ENCODE data around the gene TINAG. TPM values are rescaled to one million over a fixed set of nuclear protein-coding genes. Genes with fewer than 3 reads are reported as not detected.

The TINAG gene
- polyA plus RNA-seq, 1 experiment: not detected

GRCh38 chr6:54301770-54302169 lies 6.5 kb upstream of the TINAG start:
- no peak for TF ChIP-seq CTCF (IDR thresholded peaks at IDR 0.05; ENCODE audit: insufficient read depth, low read depth, low read length)
- ChIA-PET CTCF (no interaction called here), POLR2A (no interaction called here)
- Histone ChIP-seq H3K27me3 (ENCODE audit: control insufficient read depth, insufficient read depth, low read length) (no peaks in the 10 kb centered on the region), H3K4me3 (ENCODE audit: low read depth, low read length) (no peak overlapping the region), H3K36me3 (ENCODE audit: control insufficient read depth, insufficient read depth, low read length) (no peaks in the 10 kb centered on the region)
- no peak for DNase-seq (ENCODE audit: low read depth)

- TF ChIP-seq CTCF (IDR thresholded peaks at IDR 0.05; ENCODE audit: insufficient read depth, low read depth, low read length): no peak
- Histone ChIP-seq H3K36me3 (ENCODE audit: control insufficient read depth, insufficient read depth, low read length) (no peaks in the 10 kb centered on the region), H3K27me3 (ENCODE audit: control insufficient read depth, insufficient read depth, low read length) (no peaks in the 10 kb centered on the region), H3K4me3 (ENCODE audit: low read depth, low read length) (no peak overlapping the region)
- no peak for DNase-seq (ENCODE audit: low read depth)
- POLR2A ChIA-PET: no interaction called here
- CTCF ChIA-PET: no interaction called here
These were observed 766 bp upstream of the TINAG start for GRCh38 chr6:54307439-54307910.

- TF ChIP-seq CTCF (IDR thresholded peaks at IDR 0.05; ENCODE audit: insufficient read depth, low read depth, low read length): no peak
- CTCF ChIA-PET: no interaction called here
These were observed 710 bp downstream of the TINAG start for GRCh38 chr6:54308986-54309315.

GRCh38 chr6:54310377-54311152 lies 2.3 kb downstream of the TINAG start:
- POLR2A ChIA-PET: no interaction called here
- CTCF ChIA-PET: interaction anchor here (1.1 kb wide), 1 partner anchor 10 kb away, joined by 3 read pairs; no protein-coding TSS in a partner anchor

More at GRCh38 chr6:54308986-54309315, 710 bp downstream of the TINAG start:
- POLR2A ChIA-PET: no interaction called here
- Histone ChIP-seq H3K36me3 (ENCODE audit: control insufficient read depth, insufficient read depth, low read length) (no peaks in the 10 kb centered on the region), H3K27me3 (ENCODE audit: control insufficient read depth, insufficient read depth, low read length) (no peaks in the 10 kb centered on the region), H3K4me3 (ENCODE audit: low read depth, low read length) (no peak overlapping the region)
- DNase-seq (ENCODE audit: low read depth): no peak

GRCh38 chr6:54315656-54316055 lies 7.4 kb downstream of the TINAG start:
- Histone ChIP-seq H3K4me3 (ENCODE audit: low read depth, low read length) (no peak overlapping the region), H3K27me3 (ENCODE audit: control insufficient read depth, insufficient read depth, low read length) (no peaks in the 10 kb centered on the region), H3K36me3 (ENCODE audit: control insufficient read depth, insufficient read depth, low read length) (no peaks in the 10 kb centered on the region)
- DNase-seq (ENCODE audit: low read depth): no peak
- no peak for TF ChIP-seq CTCF (IDR thresholded peaks at IDR 0.05; ENCODE audit: insufficient read depth, low read depth, low read length)
- ChIA-PET POLR2A (no interaction called here), CTCF (interaction anchor here (1.1 kb wide), 2 partner anchors 8 to 16 kb away, joined by 3 to 4 read pairs; no protein-coding TSS in a partner anchor)

More at GRCh38 chr6:54310377-54311152, 2.3 kb downstream of the TINAG start:
- Histone ChIP-seq H3K4me3 (ENCODE audit: low read depth, low read length) (no peak overlapping the region), H3K36me3 (ENCODE audit: control insufficient read depth, insufficient read depth, low read length) (no peaks in the 10 kb centered on the region), H3K27me3 (ENCODE audit: control insufficient read depth, insufficient read depth, low read length) (no peaks in the 10 kb centered on the region)
- no peak for TF ChIP-seq CTCF (IDR thresholded peaks at IDR 0.05; ENCODE audit: insufficient read depth, low read depth, low read length)
- no peak for DNase-seq (ENCODE audit: low read depth)
